Activated B cell treated with CpG ODN at 0.5 μM for 24 hours (primary cell): ENCODE data around the gene PGF. TPM values are rescaled to one million over a fixed set of nuclear protein-coding genes. Genes with fewer than 3 reads are reported as not detected.

Experiments used
- ATAC-seq: fragments of 200-7000 bp; cut with Tn5 transposase; one replicate; pipeline ENCODE4 v1.10.0; 2021; ENCODE audit warnings: low read depth, mild to moderate bottlenecking, moderate library complexity
- CTCF ChIA-PET: fragments of 350-600 bp; sonication (Branson Sonifier 250); formaldehyde crosslinking; loops from one replicate; lab custom pipeline; 2021; ENCODE audit warnings: antibody characterized with exemption; lab: Charles Lee
- POLR2A ChIA-PET: fragments of 350-600 bp; sonication (Branson Sonifier 250); formaldehyde crosslinking; loops from one replicate; lab custom pipeline; 2021; ENCODE audit warnings: antibody characterized with exemption; lab: Charles Lee
- DNase-seq: peaks from one replicate; pipeline ENCODE4 v3.0.0; 2022
- H3K27ac Mint-ChIP-seq: one replicate; pipeline ENCODE4 v1.8.0; 2020; ENCODE audit warnings: mixed read lengths
- H3K27me3 Mint-ChIP-seq: one replicate; pipeline ENCODE4 v1.8.0; 2021; ENCODE audit warnings: mixed read lengths
- H3K36me3 Mint-ChIP-seq: one replicate; pipeline ENCODE4 v1.8.0; 2021; ENCODE audit warnings: low read depth, mixed read lengths
- H3K4me1 Mint-ChIP-seq: one replicate; pipeline ENCODE4 v1.8.0; 2021; ENCODE audit warnings: mixed read lengths
- H3K4me3 Mint-ChIP-seq: one replicate; pipeline ENCODE4 v1.8.0; 2020; ENCODE audit warnings: mild to moderate bottlenecking, mixed read lengths
- H3K9me3 Mint-ChIP-seq: one replicate; pipeline ENCODE4 v1.8.0; 2020; ENCODE audit warnings: mixed read lengths
- CTCF ChIP-seq: fragments of 200-600 bp; IDR thresholded peaks from one replicate; pipeline ENCODE4 v1.8.0; 2022; ENCODE audit warnings: antibody characterized with exemption, mild to moderate bottlenecking
- intact Hi-C: fragments of 100-400 bp; cut with micrococcal nuclease; formaldehyde crosslinking; loops from one replicate; pipeline ENCODE4 v1.15.1; 2024
- total RNA-seq: library from RNA; stranded (reverse); gene quantifications from 2 replicates; pipeline ENCODE4 v1.2.3, GENCODE V29; 2022

The PGF gene
- total RNA-seq, 1 donor from 2014 or later, result not detected

GRCh38 chr14:74904635-74905503, 50.5 kb downstream of the PGF start:
- TF ChIP-seq CTCF, result no peak
- ChIA-PET CTCF (interaction anchor here (0.9 to 6.9 kb wide), 18 partner anchors 10 to 296 kb away, joined by 3 to 288 read pairs (median 6); partner anchors contain the start of genes DLST, PROX2 and RPS6KL1), POLR2A (interaction anchor here (0.6 to 2.7 kb wide), 6 partner anchors 11 to 66 kb away, joined by 3 to 15 read pairs (median 5); partner anchors contain the start of gene DLST)
- DNase-seq (no peak), ATAC-seq (no peak)
- Mint-ChIP-seq H3K36me3 (peaks cover 50% of the 10 kb centered on the region), H3K27ac (peak overlapping the region; percentile 53), H3K4me1 (peaks cover 43% of the 10 kb centered on the region), H3K4me3 (no peak overlapping the region), H3K9me3 (no peaks in the 10 kb centered on the region), H3K27me3 (no peaks in the 10 kb centered on the region)
- intact Hi-C loops, result loop anchor here (1.0 to 5.0 kb wide), 4 partner anchors 24 to 296 kb away; partner anchors contain the start of gene DLST

- no peaks in the 10 kb centered on the region for H3K9me3 Mint-ChIP-seq
- peaks cover 67% of the 10 kb centered on the region for H3K36me3 Mint-ChIP-seq
- peaks cover 43% of the 10 kb centered on the region for H3K4me1 Mint-ChIP-seq
- H3K27me3 Mint-ChIP-seq, result no peaks in the 10 kb centered on the region
- no peak for ATAC-seq
- ChIA-PET CTCF (interaction anchor here (3.8 to 6.9 kb wide), 2 partner anchors 43 to 44 kb away, joined by 22 to 288 read pairs; no protein-coding TSS in a partner anchor), POLR2A (no interaction called here)
- intact Hi-C loops, result no loop called here
- TF ChIP-seq CTCF, result no peak
- H3K27ac Mint-ChIP-seq, result peak overlapping the region; percentile 56
- H3K4me3 Mint-ChIP-seq, result no peak overlapping the region
- no peak for DNase-seq
Observed at GRCh38 chr14:74902941-74903705, 52.3 kb downstream of the PGF start.

DNA sequence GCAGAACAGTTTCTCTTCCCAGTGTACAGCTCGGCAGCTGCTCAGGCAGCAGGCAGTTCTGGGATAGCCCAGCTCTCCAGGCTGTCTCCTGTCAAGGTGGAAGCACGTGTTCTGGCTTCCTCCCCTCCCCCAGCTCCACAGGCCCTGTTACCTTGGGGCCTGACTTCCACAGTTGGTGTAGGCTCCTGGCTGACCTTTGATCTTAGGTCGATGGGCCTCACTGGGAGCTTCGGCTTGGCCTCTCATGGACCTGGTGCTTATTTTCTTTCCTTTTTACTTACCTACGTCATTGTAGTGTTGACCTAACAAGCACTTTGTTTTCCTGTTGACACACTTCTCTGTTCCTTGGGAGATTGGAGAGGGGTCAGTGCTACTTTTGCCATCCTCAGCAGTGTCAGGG, 56.7 kb downstream of the PGF start:
- no peak overlapping the region for H3K27ac Mint-ChIP-seq
- H3K9me3 Mint-ChIP-seq, result no peaks in the 10 kb centered on the region
- no peak overlapping the region for H3K4me3 Mint-ChIP-seq
- no peak for TF ChIP-seq CTCF
- DNase-seq (no peak), ATAC-seq (no peak)
- H3K4me1 Mint-ChIP-seq, result peaks cover 20% of the 10 kb centered on the region
- ChIA-PET POLR2A (no interaction called here), CTCF (no interaction called here)
- intact Hi-C loops, result no loop called here
- no peaks in the 10 kb centered on the region for H3K27me3 Mint-ChIP-seq
- H3K36me3 Mint-ChIP-seq, result peaks cover 96% of the 10 kb centered on the region

DNA sequence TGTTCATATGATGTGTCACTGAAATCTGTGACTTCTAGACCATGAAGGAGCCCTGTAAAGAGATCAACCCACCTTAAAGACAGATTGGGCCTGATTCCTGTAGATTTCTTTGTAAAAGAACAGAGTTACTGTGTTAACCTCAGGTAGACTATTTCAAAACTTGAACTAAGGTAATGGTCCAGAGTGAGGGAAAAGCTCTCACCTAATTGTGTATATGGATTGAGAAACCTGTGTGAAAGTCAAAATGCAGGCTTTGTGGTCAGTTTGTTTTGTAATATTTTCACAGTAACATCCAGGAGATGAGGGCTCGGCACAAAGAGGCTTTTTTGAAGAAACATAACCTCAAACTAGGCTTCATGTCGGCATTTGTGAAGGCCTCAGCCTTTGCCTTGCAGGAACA, 57.3 kb downstream of the PGF start:
- Mint-ChIP-seq H3K4me3 (no peak overlapping the region), H3K27ac (no peak overlapping the region), H3K36me3 (peaks cover 98% of the 10 kb centered on the region), H3K9me3 (no peaks in the 10 kb centered on the region), H3K27me3 (no peaks in the 10 kb centered on the region), H3K4me1 (peaks cover 20% of the 10 kb centered on the region)
- ChIA-PET POLR2A (interaction anchor here (0.7 kb wide), 1 partner anchor 230 kb away, joined by 5 read pairs; no protein-coding TSS in a partner anchor), CTCF (interaction anchor here (2.0 kb wide), 1 partner anchor 37 kb away, joined by 9 read pairs; no protein-coding TSS in a partner anchor)
- intact Hi-C loops, result no loop called here
- DNase-seq, result no peak
- no peak for ATAC-seq
- TF ChIP-seq CTCF, result no peak
